Measurements from ENCODE around the gene AGAP1.

AGAP1 gene

GRCh38 chr2:235723371-235723770, 229.5 kb downstream of the AGAP1 start:
- no peak for DNase-seq

DNA sequence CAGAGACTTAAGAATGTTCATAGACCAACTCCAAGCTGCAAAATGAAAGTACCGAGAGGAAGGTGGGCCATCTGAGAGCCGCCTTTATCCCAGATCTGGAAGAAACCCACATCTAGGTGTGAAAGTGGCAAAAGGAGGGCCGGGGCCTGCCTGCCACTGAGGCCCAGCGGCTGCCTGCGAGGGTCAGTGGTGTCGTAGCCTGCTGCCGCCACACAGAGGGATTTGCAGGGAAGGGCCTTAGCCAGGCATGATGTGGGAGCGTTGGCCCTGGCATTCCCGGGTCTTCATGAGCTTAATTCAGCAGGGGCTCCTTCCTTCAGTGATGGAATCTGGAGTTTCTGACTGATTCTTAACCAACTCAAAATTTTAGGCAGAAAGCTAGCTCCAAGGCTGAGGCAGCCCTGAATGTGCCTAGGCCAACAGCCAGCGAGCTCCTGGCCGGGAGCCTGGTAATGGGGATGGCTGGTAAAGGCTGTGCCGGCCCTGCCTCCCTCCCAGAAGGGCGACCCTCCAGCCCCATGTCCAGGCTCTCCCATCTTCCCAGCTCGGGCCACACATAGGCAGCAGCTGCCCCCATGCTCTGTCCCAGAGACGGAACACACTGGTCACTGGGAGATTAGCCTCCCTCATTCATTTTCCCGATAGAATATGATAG, 230.1 kb downstream of the AGAP1 start:
- DNase-seq, result no peak

DNA sequence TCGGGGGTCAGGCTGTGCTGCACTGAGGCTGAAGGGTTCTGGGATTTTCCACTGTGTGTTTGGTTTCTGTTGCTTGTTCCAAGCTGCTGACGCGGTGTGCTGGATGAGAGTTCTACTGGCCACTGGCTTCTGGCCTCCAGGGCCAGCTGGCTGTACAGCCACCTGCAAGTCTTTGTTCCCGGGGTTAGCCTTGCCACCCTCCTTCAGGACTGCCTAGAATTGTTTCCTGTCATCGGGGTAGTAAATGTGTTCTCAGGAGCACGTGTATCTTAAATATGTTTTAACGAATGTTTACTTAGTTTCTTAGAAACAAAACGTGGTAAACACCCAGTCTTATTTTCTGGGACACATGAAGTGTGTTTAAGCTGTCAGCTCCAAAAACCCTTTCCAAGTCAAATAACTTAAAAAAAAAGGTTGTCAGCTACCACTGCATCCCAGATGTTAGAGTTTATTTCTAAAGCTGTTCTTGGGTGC, 231.2 kb downstream of the AGAP1 start:
- DNase-seq, result no peak

- DNase-seq, result no peak
These were observed 232.0 kb downstream of the AGAP1 start for GRCh38 chr2:235725841-235726240.

DNA sequence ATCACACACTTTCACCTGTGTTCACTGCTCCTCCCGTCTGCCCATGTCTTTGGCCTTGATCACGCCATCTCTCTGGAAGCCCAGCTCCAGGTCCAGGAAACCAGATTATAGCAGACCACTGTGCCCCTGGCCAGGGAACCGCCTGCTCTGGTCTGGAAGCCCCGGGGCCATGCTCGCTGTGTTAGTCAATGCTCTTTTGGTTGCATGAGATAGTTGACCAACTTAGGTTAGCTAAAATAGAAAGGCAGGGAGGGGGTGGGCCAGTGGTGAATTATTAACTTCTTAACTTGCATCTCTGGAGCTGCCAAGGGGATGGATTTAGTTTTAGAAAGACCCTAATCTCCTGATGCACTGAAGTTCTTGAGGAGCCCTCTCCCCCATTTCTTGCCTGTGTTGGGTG, 232.7 kb downstream of the AGAP1 start:
- DNase-seq, result no peak

- DNase-seq, result no peak
These were observed 233.3 kb downstream of the AGAP1 start for GRCh38 chr2:235727174-235727573.

- DNase-seq, result peak; percentile 95
These were observed 234.3 kb downstream of the AGAP1 start for GRCh38 chr2:235727891-235728799.

GRCh38 chr2:235728800-235729556, 235.1 kb downstream of the AGAP1 start:
- no peak for DNase-seq

GRCh38 chr2:235729557-235729947, 235.7 kb downstream of the AGAP1 start:
- DNase-seq, result peak; percentile 76

GRCh38 chr2:235730115-235730514, 236.3 kb downstream of the AGAP1 start:
- no peak for DNase-seq

DNA sequence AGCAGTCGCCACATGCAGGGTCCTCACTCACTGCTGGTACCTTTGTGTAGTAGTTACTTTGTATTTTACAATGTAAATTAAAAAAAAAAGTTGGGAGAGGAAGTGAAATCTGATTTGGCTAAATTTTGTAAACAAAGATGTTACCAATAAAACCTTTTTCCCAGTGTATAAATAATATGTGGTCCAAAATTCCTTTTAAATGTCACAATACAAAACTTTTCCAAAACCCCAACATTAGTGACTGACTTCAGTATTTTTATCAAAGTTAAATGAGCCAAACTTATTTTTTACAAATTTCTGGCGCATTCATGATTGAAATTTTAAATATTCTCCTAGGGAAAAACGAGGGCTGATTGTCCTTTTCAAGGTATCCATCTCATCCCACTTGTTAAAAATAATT, 239.9 kb downstream of the AGAP1 start:
- no peak for DNase-seq

DNA sequence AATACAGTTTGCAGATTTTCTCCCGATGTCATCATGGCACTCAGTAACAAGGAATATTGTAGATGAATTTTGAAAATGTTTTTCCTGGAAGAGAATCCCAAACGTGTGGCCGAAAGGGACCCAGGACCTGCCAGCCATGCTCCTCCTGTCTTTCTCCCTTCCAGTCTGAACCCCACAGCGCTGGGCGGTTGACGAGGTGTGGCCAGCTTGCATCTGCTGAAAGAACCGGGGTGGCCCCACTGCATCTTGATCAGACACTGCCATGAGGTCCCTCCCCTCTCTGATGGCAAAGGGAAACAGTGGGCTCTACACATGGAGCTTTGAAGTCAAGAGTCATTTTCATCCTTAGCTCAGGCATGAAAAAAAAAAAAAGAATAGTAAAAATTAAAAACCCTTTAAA, 240.3 kb downstream of the AGAP1 start:
- DNase-seq, result no peak

DNA sequence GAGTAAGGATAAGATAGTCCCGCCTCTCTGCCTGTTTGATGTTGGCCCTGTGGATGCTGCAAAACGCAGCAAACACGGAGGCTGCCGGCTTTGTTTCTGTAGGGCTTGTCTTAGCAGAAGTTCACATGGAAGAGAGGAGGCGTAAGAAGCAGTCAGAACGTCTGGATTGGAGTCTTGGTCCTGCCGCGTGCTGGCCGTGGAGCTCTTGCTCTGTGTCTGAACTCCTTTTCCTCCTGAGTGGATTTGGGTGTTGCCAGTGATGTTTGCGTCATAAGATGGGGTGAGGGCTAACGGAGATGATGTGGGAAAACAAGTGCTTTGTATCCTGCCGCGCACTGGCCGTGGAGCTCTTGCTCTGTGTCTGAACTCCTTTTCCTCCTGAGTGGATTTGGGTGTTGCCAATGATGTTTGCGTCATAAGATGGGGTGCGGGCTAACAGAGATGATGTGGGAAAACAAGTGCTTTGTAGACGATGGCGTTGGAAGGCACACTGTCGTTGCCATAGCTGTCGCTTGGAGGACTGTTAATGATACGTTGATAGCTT, 240.9 kb downstream of the AGAP1 start:
- DNase-seq, result no peak

DNA sequence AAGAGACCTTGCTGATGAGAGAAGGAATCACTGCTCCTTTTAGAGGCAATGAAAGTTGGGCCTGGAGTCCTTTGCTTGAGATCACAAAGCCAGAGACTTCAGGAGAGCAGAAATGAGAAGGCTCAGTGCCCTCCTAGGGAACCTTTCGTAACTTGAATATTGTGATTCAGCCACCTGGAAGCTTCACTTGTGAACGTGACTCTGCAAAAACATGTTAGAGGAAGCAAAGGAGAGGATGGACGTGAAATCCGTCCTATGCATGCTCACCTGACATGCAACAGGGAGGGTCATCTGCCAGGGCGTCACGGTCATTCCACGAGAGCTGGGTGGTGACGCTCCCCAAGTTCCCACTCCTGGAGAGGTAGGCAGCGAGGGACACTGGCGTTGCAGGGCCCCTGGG, 243.6 kb downstream of the AGAP1 start:
- DNase-seq, result no peak

- DNase-seq, result no peak
These were observed 244.0 kb downstream of the AGAP1 start for GRCh38 chr2:235737840-235738239.

DNA sequence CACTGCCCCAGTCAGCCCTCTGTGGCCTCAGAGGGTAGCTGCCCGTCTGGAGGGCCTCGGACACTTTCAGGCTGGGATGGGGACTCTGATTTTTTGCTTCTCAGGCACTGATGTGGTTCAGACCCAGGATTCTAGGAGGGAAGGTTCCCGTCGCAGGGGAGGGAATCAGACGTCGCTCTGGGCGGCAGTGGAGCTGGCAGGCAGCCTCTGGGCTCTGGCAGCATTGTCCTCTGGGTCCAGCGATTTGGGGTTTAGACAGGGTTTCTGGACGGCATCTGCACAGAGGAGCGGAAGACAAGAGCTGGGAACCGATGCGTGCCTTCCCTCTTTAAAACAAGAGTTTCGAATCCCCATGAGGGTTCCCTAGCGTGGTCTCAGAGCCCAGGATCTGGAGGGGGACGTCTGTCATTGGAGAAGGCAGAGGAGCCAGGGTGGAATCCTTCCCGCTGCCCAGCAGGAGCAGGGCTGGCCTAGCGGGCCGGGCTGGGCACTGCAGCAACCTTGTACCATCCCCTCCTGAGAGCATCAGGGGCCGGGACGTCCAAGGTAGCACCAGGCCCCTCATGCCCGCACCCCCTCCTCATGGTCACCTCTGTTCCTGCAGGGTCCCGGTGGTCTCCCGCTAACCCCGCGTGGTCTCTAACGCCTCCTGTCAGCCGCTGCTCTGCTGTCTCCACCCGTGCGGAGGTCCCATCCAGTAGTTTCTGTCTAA, 246.0 kb downstream of the AGAP1 start:
- DNase-seq, result no peak

GRCh38 chr2:235740821-235741220, 247.0 kb downstream of the AGAP1 start:
- peak; percentile 39 for DNase-seq

DNA sequence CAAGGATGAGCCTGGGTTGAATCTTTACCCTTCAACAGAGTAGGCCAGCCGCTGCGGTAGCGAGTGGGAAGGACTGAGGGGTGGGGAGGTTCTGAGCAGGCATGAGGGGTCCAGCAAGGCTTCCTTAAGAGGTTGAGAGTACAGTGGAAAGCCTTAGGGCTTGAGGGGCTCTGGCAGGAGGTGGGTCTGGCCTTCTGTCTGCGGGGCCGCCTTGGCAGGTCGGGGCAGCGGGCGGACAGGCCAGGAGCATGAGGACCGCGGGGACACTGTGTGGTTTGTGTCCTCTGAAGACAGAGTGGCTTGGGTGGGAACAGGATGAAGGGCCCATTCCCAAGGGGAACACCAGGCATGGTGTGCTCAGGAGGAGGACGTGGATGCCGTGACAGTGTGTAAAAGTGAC, 250.3 kb downstream of the AGAP1 start:
- no peak for DNase-seq

DNA sequence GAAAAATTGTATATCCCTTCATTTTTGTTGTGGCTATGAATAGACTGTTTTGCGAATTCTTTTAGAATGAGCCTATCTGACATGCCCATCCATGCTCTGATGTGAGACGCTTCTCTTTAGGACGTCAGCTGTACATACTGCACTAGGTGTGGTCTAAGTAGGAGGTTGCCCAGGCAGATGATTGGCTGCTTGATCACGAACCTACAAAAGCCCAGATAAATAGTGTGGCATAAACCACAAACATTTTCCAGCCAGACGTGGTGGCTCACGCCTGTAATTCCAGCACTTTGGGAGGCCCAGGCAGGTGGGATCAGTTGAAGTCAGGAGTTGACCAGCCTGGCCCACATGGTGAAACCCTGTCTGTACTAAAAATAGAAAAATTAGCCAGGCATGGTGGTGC, 251.8 kb downstream of the AGAP1 start:
- DNase-seq, result no peak

DNA sequence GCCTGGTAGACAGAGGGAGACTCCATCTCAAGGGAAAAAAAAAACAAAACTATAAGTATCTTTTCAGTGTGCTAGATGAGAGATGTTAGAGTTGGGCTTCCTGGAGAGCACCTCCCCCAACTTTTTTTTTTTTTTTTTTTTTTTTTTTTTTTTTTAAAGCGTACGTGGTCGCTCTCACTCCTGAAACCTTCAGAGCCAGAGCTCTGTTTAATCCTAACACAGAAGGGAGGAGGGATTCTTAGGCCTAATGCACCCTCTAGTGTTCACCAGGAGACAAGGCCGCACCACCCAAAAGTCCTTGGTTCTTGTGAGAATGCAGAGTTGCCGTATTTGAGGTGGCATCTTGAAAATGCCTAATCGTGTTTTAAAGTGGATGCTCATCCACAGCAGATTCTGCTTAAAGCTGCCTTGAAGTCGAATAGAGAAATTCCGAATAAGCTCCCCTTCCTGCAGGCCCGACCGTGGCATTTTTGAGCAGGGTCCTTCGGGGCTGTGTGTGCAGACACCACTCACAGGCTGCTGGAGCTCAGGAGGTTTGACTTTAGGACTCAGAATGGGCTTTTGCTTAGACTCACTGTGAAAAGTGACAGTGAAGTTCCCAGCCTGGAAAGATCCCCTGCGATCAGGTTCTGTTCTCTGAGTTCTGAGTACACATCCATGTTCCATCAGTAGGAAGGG, 252.6 kb downstream of the AGAP1 start:
- DNase-seq, result peak; percentile 92

DNA sequence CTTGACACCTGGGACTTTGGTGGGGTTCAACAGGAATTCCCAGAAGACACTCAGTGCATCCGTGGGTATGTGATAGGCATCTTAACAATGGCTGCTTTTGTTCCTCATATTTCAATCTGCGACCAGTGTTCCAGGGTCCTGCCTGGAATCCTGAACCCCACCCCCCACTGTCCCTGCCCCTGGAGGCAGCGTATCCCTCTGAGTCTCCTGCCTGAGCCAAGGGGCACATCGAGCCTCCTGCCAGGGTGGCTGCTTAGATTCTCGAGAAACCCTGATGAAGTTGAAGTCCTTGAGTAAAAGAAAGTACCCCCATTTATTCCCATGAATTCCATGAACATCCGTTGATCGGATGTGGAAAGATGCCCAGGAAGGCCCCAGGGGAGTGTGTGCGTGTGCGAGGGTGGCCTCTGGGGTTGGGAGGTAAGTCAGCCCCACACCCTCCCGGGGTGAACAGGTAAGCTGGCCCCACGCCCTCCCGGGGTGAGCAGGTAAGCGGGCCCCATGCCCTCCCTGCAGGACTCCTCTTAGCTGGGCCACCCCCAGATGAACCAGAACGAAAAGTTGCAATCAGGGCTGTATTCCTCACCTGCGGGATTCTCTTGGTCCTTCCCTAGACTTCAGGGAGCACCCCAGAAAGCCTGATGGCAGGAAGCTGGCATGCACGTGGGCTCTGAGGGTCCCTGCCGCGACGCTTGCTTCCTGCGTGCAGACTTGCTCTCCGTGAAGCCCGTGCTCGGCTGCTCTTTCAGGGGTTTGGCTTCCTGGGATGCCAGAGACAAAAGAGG, 253.3 kb downstream of the AGAP1 start:
- no peak for DNase-seq
